GM12874 (cell line): ENCODE data around the gene CHIA.

Experiments used
- TF ChIP-seq, protein P1 (sequence below): IDR thresholded peaks from 2 replicates; pipeline ENCODE4 v1.5.1; 2011; ENCODE audit warnings: low read depth, mild to moderate bottlenecking, control low read depth, low read length, moderate library complexity; ENCODE audit not compliant: insufficient read depth

Gene CHIA

GRCh38 chr1:111286912-111287311, 3.7 kb upstream of the CHIA start:
- TF ChIP-seq, protein P1, sequence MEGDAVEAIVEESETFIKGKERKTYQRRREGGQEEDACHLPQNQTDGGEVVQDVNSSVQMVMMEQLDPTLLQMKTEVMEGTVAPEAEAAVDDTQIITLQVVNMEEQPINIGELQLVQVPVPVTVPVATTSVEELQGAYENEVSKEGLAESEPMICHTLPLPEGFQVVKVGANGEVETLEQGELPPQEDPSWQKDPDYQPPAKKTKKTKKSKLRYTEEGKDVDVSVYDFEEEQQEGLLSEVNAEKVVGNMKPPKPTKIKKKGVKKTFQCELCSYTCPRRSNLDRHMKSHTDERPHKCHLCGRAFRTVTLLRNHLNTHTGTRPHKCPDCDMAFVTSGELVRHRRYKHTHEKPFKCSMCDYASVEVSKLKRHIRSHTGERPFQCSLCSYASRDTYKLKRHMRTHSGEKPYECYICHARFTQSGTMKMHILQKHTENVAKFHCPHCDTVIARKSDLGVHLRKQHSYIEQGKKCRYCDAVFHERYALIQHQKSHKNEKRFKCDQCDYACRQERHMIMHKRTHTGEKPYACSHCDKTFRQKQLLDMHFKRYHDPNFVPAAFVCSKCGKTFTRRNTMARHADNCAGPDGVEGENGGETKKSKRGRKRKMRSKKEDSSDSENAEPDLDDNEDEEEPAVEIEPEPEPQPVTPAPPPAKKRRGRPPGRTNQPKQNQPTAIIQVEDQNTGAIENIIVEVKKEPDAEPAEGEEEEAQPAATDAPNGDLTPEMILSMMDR: no peak

- TF ChIP-seq, protein P1: no peak
Measured at GRCh38 chr1:111289371-111289770, 1.3 kb upstream of the CHIA start.

- TF ChIP-seq, protein P1: no peak
Measured at GRCh38 chr1:111290104-111290503, 547 bp upstream of the CHIA start.

DNA sequence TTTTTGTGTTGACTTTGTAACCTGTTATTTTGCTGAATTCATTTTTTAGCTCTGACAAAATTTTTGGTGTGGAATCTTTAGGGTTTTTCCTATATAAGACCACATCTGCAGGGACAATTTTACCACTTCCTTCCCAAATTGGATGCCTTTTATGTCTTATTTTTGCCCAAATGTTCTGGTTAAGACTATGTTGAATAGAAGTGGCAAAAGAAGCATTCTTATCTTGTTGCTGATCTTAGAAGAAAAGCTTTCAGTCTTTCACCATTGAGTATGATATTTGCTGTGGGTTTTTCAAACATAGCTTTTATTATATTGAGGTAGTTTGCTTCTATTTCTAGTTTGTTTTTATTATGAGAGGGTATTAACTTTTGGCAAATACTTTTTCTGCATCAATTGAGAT, 3.7 kb downstream of the CHIA start:
- TF ChIP-seq, protein P1: no peak

DNA sequence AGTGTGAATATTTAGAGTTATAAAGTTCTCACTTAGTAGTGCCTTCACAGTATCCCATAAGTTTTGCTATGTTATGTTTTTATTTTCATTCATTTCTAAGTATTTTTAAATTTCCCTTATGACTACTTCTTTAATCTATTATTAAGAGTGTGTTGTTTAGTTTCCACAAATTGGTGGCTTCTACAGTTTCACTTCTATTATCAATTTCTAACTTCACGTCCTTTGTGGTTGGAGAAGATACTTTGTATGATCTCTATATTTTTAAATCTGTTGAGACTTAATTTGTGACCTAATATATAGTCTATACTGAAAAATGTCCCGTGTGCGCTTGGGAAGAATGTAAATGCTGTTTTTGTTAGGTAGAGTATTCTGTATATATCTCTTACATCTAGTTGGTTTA, 11.7 kb downstream of the CHIA start:
- TF ChIP-seq, protein P1: no peak

- TF ChIP-seq, protein P1: no peak
Measured at GRCh38 chr1:111309690-111310089, 19.0 kb downstream of the CHIA start.

DNA sequence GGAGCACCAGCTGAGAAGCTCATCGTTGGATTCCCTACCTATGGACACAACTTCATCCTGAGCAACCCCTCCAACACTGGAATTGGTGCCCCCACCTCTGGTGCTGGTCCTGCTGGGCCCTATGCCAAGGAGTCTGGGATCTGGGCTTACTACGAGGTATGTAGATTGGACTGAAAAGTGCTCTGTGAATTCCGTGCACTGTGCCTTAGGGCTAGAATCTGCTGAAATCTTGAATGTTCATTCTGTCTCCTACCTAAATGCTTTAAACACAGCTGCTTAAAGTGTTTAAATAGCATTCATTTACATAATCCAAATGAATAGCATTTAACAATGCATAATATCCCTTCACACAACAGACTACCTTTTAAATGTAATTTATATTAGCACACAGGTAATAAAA, 27.9 kb downstream of the CHIA start:
- TF ChIP-seq, protein P1: no peak
